Measurements from ENCODE around the gene NPC1.

GRCh38 chr18:23487738-23488570 is 98.4 kb downstream of the NPC1 start:
- TF ChIP-seq CTCF (IDR thresholded peaks at IDR 0.05; ENCODE audit: extremely low read depth in 1 of 2, insufficient read depth in 1 of 2, low read depth in 1 of 2, low read length in 2 of 2): no peak
- peak; percentile 26 for TF ChIP-seq JUN (IDR thresholded peaks at IDR 0.05; ENCODE audit: borderline replicate concordance, insufficient read depth, insufficient read length, low read depth)
- TF ChIP-seq EZH2 (IDR thresholded peaks at IDR 0.05; ENCODE audit: borderline replicate concordance, low read depth, low read length, severe bottlenecking): no peak
- TF ChIP-seq POLR2A (IDR thresholded peaks at IDR 0.05; ENCODE audit: low read depth, low read length): no peak
- peak; percentile 25 for TF ChIP-seq POLR2AphosphoS5 (IDR thresholded peaks at IDR 0.05; ENCODE audit: insufficient read depth, low read depth, low read length)
- peak; percentile 66 for TF ChIP-seq GATA2 (IDR thresholded peaks at IDR 0.05; ENCODE audit: insufficient read depth, insufficient read length, low read depth, low read length)

Data from endothelial cell of umbilical vein (primary cell).